Activated T-helper 1 cell treated with anti-CD3 and anti-CD28 coated beads, Interleukin-2, amount 50 U/mL, for 16 hours (primary cell): ENCODE results near the gene SMAD6.

ENCODE experiments used
- DNase-seq, 2 donors: peaks; one replicate each; pipeline ENCODE4 v3.0.0-alpha.2; 2020; ENCODE audit warnings: low read depth in 1 of 2, low spot score in 1 of 2

The SMAD6 gene

GRCh38 chr15:66702035-66702786 lies at the start of gene SMAD6:
SMAD6 (plus strand) TSS chr15:66702236; CDS start chr15:66703259, 1,023 bp downstream.
- peak; percentile 28 to 38 for DNase-seq

- DNase-seq: no peak
Observed at GRCh38 chr15:66652806-66653205, 49.2 kb upstream of the SMAD6 start.

GRCh38 chr15:66653398-66653797 lies 48.6 kb upstream of the SMAD6 start:
- DNase-seq: no peak

GRCh38 chr15:66653852-66654251 lies 48.2 kb upstream of the SMAD6 start:
- DNase-seq: no peak

- DNase-seq: no peak
Observed at GRCh38 chr15:66654361-66654738, 47.7 kb upstream of the SMAD6 start.

GRCh38 chr15:66654739-66655375 lies 47.2 kb upstream of the SMAD6 start:
- DNase-seq: no peak

GRCh38 chr15:66655511-66655910 lies 46.5 kb upstream of the SMAD6 start:
- no peak for DNase-seq

- no peak for DNase-seq
Observed at GRCh38 chr15:66655997-66656396, 46.0 kb upstream of the SMAD6 start.

- DNase-seq: no peak
Observed at GRCh38 chr15:66657185-66658020, 44.6 kb upstream of the SMAD6 start.

GRCh38 chr15:66658044-66658443 lies 44.0 kb upstream of the SMAD6 start:
- DNase-seq: no peak

GRCh38 chr15:66658855-66659254 lies 43.2 kb upstream of the SMAD6 start:
- DNase-seq: no peak

- DNase-seq: no peak
Observed at GRCh38 chr15:66659384-66659783, 42.7 kb upstream of the SMAD6 start.

GRCh38 chr15:66661432-66662096 lies 40.5 kb upstream of the SMAD6 start:
- no peak for DNase-seq

GRCh38 chr15:66662522-66662921 lies 39.5 kb upstream of the SMAD6 start:
- DNase-seq: no peak

GRCh38 chr15:66663664-66664063 lies 38.4 kb upstream of the SMAD6 start:
- no peak for DNase-seq

- DNase-seq: no peak
Observed at GRCh38 chr15:66670175-66670574, 31.9 kb upstream of the SMAD6 start.

GRCh38 chr15:66670762-66671580 lies 31.1 kb upstream of the SMAD6 start:
- no peak for DNase-seq

GRCh38 chr15:66672867-66673266 lies 29.2 kb upstream of the SMAD6 start:
- DNase-seq: no peak

- DNase-seq: no peak
Observed at GRCh38 chr15:66673410-66674322, 28.4 kb upstream of the SMAD6 start.
